Measurements from ENCODE around the gene RBM48.

DNA sequence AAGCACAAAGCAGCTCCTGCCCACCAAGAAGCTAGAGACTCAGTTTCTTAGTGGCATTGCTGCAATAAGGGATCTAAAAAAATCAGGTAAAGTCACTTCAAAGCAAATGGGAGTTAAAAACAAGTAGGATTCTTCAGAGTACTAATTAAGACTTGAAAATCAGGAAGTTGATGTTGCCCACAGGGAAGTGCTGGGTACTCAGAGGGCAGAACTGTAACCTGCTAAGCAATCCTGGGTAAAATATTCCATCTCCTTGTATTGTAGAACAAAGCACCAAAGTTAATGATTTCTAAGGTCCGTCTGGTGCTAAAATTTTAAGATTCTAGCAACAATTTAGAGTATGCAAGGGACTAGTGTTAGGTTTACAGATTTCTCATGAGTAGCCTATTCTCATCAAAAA lies 8.6 kb upstream of the RBM48 start:
- TF ChIP-seq POLR2AphosphoS5 (IDR thresholded peaks at IDR 0.05; ENCODE audit: low read depth, low read length): no peak
- no peak for TF ChIP-seq SIN3A (IDR thresholded peaks at IDR 0.05; ENCODE audit: borderline replicate concordance, insufficient read depth, low read length)
- TF ChIP-seq, protein P1, sequence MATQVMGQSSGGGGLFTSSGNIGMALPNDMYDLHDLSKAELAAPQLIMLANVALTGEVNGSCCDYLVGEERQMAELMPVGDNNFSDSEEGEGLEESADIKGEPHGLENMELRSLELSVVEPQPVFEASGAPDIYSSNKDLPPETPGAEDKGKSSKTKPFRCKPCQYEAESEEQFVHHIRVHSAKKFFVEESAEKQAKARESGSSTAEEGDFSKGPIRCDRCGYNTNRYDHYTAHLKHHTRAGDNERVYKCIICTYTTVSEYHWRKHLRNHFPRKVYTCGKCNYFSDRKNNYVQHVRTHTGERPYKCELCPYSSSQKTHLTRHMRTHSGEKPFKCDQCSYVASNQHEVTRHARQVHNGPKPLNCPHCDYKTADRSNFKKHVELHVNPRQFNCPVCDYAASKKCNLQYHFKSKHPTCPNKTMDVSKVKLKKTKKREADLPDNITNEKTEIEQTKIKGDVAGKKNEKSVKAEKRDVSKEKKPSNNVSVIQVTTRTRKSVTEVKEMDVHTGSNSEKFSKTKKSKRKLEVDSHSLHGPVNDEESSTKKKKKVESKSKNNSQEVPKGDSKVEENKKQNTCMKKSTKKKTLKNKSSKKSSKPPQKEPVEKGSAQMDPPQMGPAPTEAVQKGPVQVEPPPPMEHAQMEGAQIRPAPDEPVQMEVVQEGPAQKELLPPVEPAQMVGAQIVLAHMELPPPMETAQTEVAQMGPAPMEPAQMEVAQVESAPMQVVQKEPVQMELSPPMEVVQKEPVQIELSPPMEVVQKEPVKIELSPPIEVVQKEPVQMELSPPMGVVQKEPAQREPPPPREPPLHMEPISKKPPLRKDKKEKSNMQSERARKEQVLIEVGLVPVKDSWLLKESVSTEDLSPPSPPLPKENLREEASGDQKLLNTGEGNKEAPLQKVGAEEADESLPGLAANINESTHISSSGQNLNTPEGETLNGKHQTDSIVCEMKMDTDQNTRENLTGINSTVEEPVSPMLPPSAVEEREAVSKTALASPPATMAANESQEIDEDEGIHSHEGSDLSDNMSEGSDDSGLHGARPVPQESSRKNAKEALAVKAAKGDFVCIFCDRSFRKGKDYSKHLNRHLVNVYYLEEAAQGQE (IDR thresholded peaks at IDR 0.05; ENCODE audit: insufficient read depth in 1 of 2, low read depth in 2 of 2, low read length in 2 of 2): no peak
- no peak for TF ChIP-seq TAF1 (IDR thresholded peaks at IDR 0.05; ENCODE audit: borderline replicate concordance, insufficient read depth, low read length)
- TF ChIP-seq FOXP2 (optimal IDR thresholded peaks at IDR 0.05; ENCODE audit: borderline replicate concordance, extremely low read depth, extremely low read length, insufficient read depth): no peak

Measured in PFSK-1 (cell line).